GM21529 (cell line): ENCODE data around the gene NANOS3.
"Not testable (repeated sequence)": the region's sequence is repeated elsewhere in the genome, so short reads cannot be mapped to it uniquely, and the experiment has no call there.

ENCODE experiments used
- ATAC-seq: cut with Tn5 transposase; IDR thresholded peaks from one replicate; pipeline ENCODE4 v1.9.1; 2021; ENCODE audit not compliant: unreplicated experiment

The NANOS3 gene

GRCh38 chr19:13918726-13919411 lies 41.9 kb downstream of the NANOS3 start:
- no peak for ATAC-seq

- no peak for ATAC-seq
Observed at GRCh38 chr19:13920524-13920923, 43.6 kb downstream of the NANOS3 start.

- ATAC-seq = no peak
Observed at GRCh38 chr19:13920940-13921747, 44.2 kb downstream of the NANOS3 start.

GRCh38 chr19:13922118-13922517 lies 45.2 kb downstream of the NANOS3 start:
- ATAC-seq = not testable (repeated sequence)

GRCh38 chr19:13923194-13923987 lies 46.5 kb downstream of the NANOS3 start:
- no peak for ATAC-seq

- ATAC-seq = no peak
Observed at GRCh38 chr19:13926010-13926409, 49.1 kb downstream of the NANOS3 start.

GRCh38 chr19:13926715-13927114 lies 49.8 kb downstream of the NANOS3 start:
- ATAC-seq = no peak

GRCh38 chr19:13929340-13929739 lies 52.4 kb downstream of the NANOS3 start:
- no peak for ATAC-seq

- no peak for ATAC-seq
Observed at GRCh38 chr19:13929956-13930355, 53.0 kb downstream of the NANOS3 start.
